Heart left ventricle (tissue), 16 donors: ENCODE results near the gene ABCC9. TPM values are rescaled to one million over a fixed set of nuclear protein-coding genes. Genes with fewer than 3 reads are reported as not detected.
"Not testable (repeated sequence)": the region's sequence is repeated elsewhere in the genome, so short reads cannot be mapped to it uniquely, and the experiment has no call there.

ENCODE experiments used
- ATAC-seq, 4 donors: fragments of 200-7000 bp; cut with Tn5 transposase; one replicate each; pipeline ENCODE4 v1.9.1; 2020 to 2022; ENCODE audit warnings: moderate library complexity in 4 of 4, mild to moderate bottlenecking in 3 of 4, moderate number of reproducible peaks in 1 of 4
- DNase-seq, 5 donors: peaks; one replicate each; pipeline ENCODE4 v3.0.0-alpha.2; 2020
- H3K27ac ChIP-seq, 12 donors: fragments of 200-600 bp; sonication (generic) in 4 of 12; one replicate each; pipeline versions ENCODE4 v1.5.0 to v1.8.0; 2016 to 2022; ENCODE audit warnings: mild to moderate bottlenecking in 2 of 12
- H3K27me3 ChIP-seq, 9 donors: fragments of 200-600 bp; sonication (generic) in 2 of 9; one replicate each; pipeline versions ENCODE4 v1.5.1 to v1.8.0; 2016 to 2022; ENCODE audit warnings: mild to moderate bottlenecking in 3 of 9
- H3K36me3 ChIP-seq, 9 donors: fragments of 200-600 bp; sonication (generic) in 2 of 9; one replicate each; pipeline versions ENCODE4 v1.5.0 to v1.8.0; 2018 to 2022; ENCODE audit warnings: mild to moderate bottlenecking in 2 of 9
- H3K4me1 ChIP-seq, 12 donors: fragments of 200-600 bp; sonication (generic) in 4 of 12; one replicate each; pipeline versions ENCODE4 v1.5.0 to v1.8.0; 2016 to 2022; ENCODE audit warnings: mild to moderate bottlenecking in 3 of 12
- H3K4me3 ChIP-seq, 12 donors: fragments of 200-600 bp; sonication (generic) in 4 of 12; one replicate each; pipeline versions ENCODE4 v1.5.0 to v1.8.0; 2017 to 2022; ENCODE audit warnings: mild to moderate bottlenecking in 9 of 12, moderate library complexity in 4 of 12
- H3K9me3 ChIP-seq, 12 donors: fragments of 200-600 bp; sonication (generic) in 4 of 12; one replicate each; pipeline versions ENCODE4 v1.5.0 to v1.8.0; 2016 to 2022; ENCODE audit warnings: mild to moderate bottlenecking in 1 of 12
- POLR2A ChIP-seq, 2 donors: fragments of 450-650 bp; IDR thresholded peaks; one replicate each; pipeline ENCODE4 v1.6.1; 2017; ENCODE audit warnings: antibody characterized with exemption in 2 of 2, mild to moderate bottlenecking in 2 of 2, moderate library complexity in 2 of 2
- WGBS, 4 donors: extraction: QIAGEN DNeasy Blood & Tissue Kit in 2 of 4; methylation state at CpG; one replicate each; pipeline versions ENCODE4 v1.1.5 to v1.1.7; 2013 to 2018; 5-methylcytosine and 5-hydroxymethylcytosine counted together
- intact Hi-C, 10 donors: fragments of 100-400 bp; cut with DNase I; formaldehyde crosslinking; loops; one replicate each; pipeline versions ENCODE4 v1.11.1 to v1.14.2; 2022
- polyA plus RNA-seq, 2 donors: library from polyadenylated mRNA; stranded (reverse); fragments of 200-250 nt; gene quantifications; one replicate each; pipeline ENCODE4 v1.2.3, GENCODE V29; 2013
- total RNA-seq, 9 donors: library from RNA; depleted of rRNA in 2 of 9; stranded (reverse); fragments of >200 nt in 2 of 9; fragmentation: NEBNext Ultra II Directional in 3 of 9; extraction: Animal tissue kit (Norgen Biotek cat#: 25700) in 3 of 9; gene quantifications; one replicate each; pipeline versions ENCODE4 v1.1.0 to v1.2.4, GENCODE V29; 2016 to 2023
- TF ChIP-seq, protein P1 (sequence below), 12 donors: fragments of 200-600 bp; sonication (generic) in 4 of 12; IDR thresholded peaks; one replicate each; pipeline versions ENCODE4 v1.5.0 to v1.8.0; 2018 to 2022; ENCODE audit warnings: antibody characterized with exemption in 12 of 12, mild to moderate bottlenecking in 5 of 12
- donor health status: ischemic (EF 13 %, LVEDD 7.1; RV severe dilation, severe dysfunction).
- donor health status: healthy with polysubstance abuse.
- donor health status: DM: no; HTN: yes; CAD: no.
- donor health status: DM: no; HTN: no; CAD: no.
- donor health status: ischemic (EF 25% LVEDD 6.9; RV normal size, moderate dysfunction).
- donor health status: ischemic (EF 25% LVEDD 5.7; RV mildly dilated, moderate dysfunction).
- donor health status: healthy.
- donor health status: DM: yes; HTN: yes; CAD: no.
- donor health status: ischemic (EF 35%, LVEDD 5.7; RV mildly dilated, moderate dysfunction).
- donor health status: nonischemic (EF 11% LVEDD 7.7; RV severe dilation, severe dysfunction).
- donor health status: DM: yes; HTN: yes; CAD: no.
- donor health status: PGD.
- donor health status: ischemic (EF 29% LVEDD 5.4; RV normal size, mild dysfunction).
- donor health status: nonischemic (EF 23%, LVEDD 6.1; RV moderate dilation, normal function).

Gene ABCC9
- total and polyA plus RNA-seq, 11 donors = 14.1 to 103 (median 70.8) TPM

DNA sequence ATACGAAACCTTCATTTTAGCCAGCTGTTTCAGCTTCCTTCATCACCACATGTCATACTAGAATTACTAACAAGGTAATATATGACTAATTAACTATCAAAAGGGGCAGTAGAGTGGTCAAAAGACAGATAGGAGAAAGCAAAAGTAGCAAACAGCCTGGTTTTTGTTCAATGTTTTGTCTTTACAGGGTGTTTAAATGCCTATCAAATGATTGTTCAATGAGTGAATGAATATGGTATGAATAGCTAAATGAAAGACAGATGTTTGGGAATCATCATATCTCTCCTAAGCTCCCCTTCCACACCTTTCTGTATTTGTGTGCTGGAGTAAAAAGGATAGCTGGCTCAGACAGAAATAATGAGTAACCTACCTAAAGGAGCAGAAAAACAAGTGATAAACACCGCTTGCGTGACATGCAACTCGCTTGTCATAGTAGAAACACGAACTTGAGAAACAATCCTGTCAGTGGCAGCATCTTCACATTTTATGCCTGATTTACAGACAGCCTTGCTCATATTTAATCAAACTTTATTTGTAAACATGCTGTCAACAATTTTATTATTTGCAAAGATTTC is 34.2 kb downstream of the ABCC9 start:
- H3K9me3 ChIP-seq = peaks cover 0 to 3% (median 0%) of the 10 kb centered on the region in 12 donors
- 87 to 95% (median 93%) methylated on average over 5 of the region's 5 CpGs for whole genome bisulfite sequencing, 4 donors
- H3K27me3 ChIP-seq = no peaks in the 10 kb centered on the region
- intact Hi-C loops = no loop called here
- no peak overlapping the region for H3K4me3 ChIP-seq
- no peak overlapping the region for H3K27ac ChIP-seq
- ATAC-seq (no peak), DNase-seq (no peak)
- no peak for TF ChIP-seq POLR2A (IDR thresholded peaks at IDR 0.05)
- TF ChIP-seq, protein P1, sequence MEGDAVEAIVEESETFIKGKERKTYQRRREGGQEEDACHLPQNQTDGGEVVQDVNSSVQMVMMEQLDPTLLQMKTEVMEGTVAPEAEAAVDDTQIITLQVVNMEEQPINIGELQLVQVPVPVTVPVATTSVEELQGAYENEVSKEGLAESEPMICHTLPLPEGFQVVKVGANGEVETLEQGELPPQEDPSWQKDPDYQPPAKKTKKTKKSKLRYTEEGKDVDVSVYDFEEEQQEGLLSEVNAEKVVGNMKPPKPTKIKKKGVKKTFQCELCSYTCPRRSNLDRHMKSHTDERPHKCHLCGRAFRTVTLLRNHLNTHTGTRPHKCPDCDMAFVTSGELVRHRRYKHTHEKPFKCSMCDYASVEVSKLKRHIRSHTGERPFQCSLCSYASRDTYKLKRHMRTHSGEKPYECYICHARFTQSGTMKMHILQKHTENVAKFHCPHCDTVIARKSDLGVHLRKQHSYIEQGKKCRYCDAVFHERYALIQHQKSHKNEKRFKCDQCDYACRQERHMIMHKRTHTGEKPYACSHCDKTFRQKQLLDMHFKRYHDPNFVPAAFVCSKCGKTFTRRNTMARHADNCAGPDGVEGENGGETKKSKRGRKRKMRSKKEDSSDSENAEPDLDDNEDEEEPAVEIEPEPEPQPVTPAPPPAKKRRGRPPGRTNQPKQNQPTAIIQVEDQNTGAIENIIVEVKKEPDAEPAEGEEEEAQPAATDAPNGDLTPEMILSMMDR (IDR thresholded peaks at IDR 0.05) = no peak
- peaks cover 0 to 68% (median 10%) of the 10 kb centered on the region in 9 donors for H3K36me3 ChIP-seq
- no peaks in the 10 kb centered on the region for H3K4me1 ChIP-seq

DNA sequence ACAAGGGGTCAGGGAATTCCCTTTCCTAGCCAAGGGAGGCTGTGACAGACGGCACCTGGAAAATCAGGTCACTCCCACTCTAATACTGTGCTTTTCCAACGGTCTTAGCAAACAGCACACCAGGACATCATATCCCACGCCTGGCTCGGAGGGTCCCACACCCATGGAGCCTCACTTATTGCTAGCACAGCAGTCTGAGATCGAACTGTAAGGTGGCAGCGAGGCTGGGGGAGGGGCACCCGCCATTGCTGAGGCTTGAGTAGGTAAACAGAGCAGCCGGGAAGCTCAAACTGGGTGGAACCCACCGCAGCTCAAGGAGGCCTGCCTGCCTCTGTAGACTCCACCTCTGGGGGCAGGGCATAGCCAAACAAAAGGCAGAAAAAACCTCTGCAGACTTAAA is 41.7 kb downstream of the ABCC9 start:
- not testable (repeated sequence) for H3K4me3 ChIP-seq, ATAC-seq, H3K9me3 ChIP-seq, DNase-seq, H3K4me1 ChIP-seq, H3K27ac ChIP-seq, H3K27me3 ChIP-seq
- H3K36me3 ChIP-seq = peaks cover 0 to 24% (median 4%) of the 10 kb centered on the region in 9 donors
- intact Hi-C loops = loop anchor here in 1 of 10 donors (5.0 kb wide), 1 partner anchor 38 kb away; no protein-coding TSS in a partner anchor
- WGBS, 4 donors = 78 to 89% (median 81%) methylated on average over 7 to 9 of the region's 9 CpGs

DNA sequence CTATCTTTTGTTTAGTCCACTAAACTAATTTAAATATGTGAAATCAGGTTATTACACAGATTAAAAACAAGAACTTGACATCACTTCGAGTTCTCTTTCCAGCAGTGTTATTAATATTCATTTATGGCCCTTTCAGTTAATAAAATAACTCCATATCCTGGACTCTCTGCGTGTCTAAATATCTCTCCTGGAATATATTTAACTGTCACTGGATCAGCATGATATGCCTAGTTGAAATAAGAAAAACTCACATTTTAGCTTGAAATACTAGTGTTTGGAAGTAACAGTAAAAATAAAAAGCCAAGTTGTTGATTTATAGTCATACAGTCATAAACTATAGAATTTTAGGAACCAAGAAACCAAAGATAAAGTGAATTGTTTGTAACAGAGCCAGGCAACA is 45.6 kb downstream of the ABCC9 start:
- peaks cover 0 to 25% (median 4%) of the 10 kb centered on the region in 9 donors for H3K36me3 ChIP-seq
- no peak overlapping the region for H3K27ac ChIP-seq
- TF ChIP-seq POLR2A (IDR thresholded peaks at IDR 0.05) = no peak
- TF ChIP-seq, protein P1 (IDR thresholded peaks at IDR 0.05) = no peak
- peaks cover 0 to 2% (median 0%) of the 10 kb centered on the region in 12 donors for H3K9me3 ChIP-seq
- intact Hi-C loops = loop anchor here in 1 of 10 donors (5.0 kb wide), 1 partner anchor 42 kb away; no protein-coding TSS in a partner anchor
- no peaks in the 10 kb centered on the region for H3K27me3 ChIP-seq
- WGBS, 4 donors = 68 to 73% (median 69%) methylated on average over 2 of the region's 2 CpGs
- no peak overlapping the region for H3K4me3 ChIP-seq
- peaks cover 0 to 28% (median 14%) of the 10 kb centered on the region in 12 donors for H3K4me1 ChIP-seq
- DNase-seq (no peak), ATAC-seq (no peak)

DNA sequence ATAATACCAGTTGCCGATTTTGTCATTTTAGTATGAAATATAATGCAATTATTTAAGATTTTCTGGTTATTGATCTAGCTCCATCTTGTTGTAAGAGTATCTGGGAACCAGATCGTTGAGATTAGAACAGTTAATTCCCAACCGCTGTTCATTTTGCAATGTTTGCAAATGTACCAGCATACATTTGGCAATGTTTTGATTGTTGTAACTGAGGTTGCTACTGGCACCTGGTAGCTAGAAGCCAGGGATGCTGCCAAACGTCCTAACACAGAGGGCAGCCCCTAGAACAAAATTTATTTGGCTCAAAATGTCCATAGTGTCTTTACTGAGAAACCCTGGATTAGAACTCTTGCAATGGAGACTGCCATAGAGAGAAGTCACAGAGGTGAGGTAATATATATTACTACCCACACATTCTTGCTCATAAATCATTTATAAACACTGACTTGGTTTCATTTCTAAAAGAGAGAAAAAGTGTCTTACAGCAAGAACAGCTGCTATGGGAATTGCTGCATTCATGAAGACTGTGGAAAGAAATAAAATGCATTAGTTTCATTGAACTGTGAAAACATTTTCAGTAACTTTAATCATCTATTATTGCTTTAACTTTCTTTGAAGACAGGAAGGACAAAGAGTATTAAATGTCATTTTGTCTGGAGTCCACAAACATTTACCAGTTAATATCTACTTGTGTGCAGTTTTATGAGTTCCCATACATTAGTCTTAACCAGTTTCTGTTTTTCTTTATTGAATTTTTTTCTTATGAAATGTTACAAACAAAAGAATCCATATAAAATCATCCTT is 46.2 kb downstream of the ABCC9 start:
- Histone ChIP-seq H3K9me3 (peaks cover 0 to 2% (median 0%) of the 10 kb centered on the region in 12 donors), H3K36me3 (peaks cover 0 to 25% (median 4%) of the 10 kb centered on the region in 9 donors), H3K27ac (peak overlapping the region in 1 of 12 donors; percentile 40), H3K4me3 (no peak overlapping the region), H3K27me3 (no peaks in the 10 kb centered on the region), H3K4me1 (peaks cover 0 to 28% (median 14%) of the 10 kb centered on the region in 12 donors)
- ATAC-seq = no peak
- intact Hi-C loops = loop anchor here in 2 of 10 donors (5.0 kb wide), 1 partner anchor 42 kb away; no protein-coding TSS in a partner anchor
- WGBS, 4 donors = 60 to 73% (median 66%) methylated on average over 4 of the region's 4 CpGs
- DNase-seq = no peak
- no peak for TF ChIP-seq POLR2A (IDR thresholded peaks at IDR 0.05)
- TF ChIP-seq, protein P1 (IDR thresholded peaks at IDR 0.05) = no peak
